Gastroesophageal sphincter (tissue), 3 donors: Measurements from ENCODE around the gene SND1.

Source experiments
- CTCF ChIP-seq, 4 experiments: fragments of 200-600 bp in 2 of 4; fragments of 450-650 bp in 2 of 4; sonication (generic) in 1 of 4; IDR thresholded peaks; one replicate each; pipeline ENCODE4 v1.5.1; 2017 to 2019; ENCODE audit warnings: antibody characterized with exemption in 4 of 4, mild to moderate bottlenecking in 2 of 4, moderate library complexity in 2 of 4
- POLR2AphosphoS5 ChIP-seq: sonication (generic); formaldehyde crosslinking; IDR thresholded peaks from one replicate; pipeline ENCODE4 v1.6.1; 2017; ENCODE audit warnings: antibody characterized with exemption

GRCh38 chr7:127786184-127786583, 134.2 kb downstream of the SND1 start:
- TF ChIP-seq CTCF (IDR thresholded peaks at IDR 0.05) (no peak), POLR2AphosphoS5 (no peak)
